AG04449 (cell line): Measurements from ENCODE around the gene GYS2.

Experiments used
- CTCF ChIA-PET: fragments of 350-600 bp; formaldehyde crosslinking; extraction: SDS; loops from one replicate; lab custom pipeline; 2021; ENCODE audit warnings: antibody characterized with exemption; lab: Yijun Ruan, JAX
- POLR2A ChIA-PET: fragments of 400-600, 350-600 bp; formaldehyde crosslinking; extraction: SDS; loops from one replicate; lab custom pipeline; 2020; ENCODE audit warnings: antibody characterized with exemption, inconsistent platforms; lab: Yijun Ruan, JAX
- DNase-seq: peaks from one replicate; pipeline ENCODE4 v3.0.0-alpha.2; 2010; ENCODE audit warnings: low read depth, low spot score
- H3K4me3 ChIP-seq: 2 replicates; pipeline ENCODE4 v1.5.1; 2011; ENCODE audit warnings: low read depth, mild to moderate bottlenecking, control low read depth, low read length
- CTCF ChIP-seq: IDR thresholded peaks from one replicate; pipeline ENCODE4 v1.5.1; 2011; ENCODE audit warnings: mild to moderate bottlenecking, moderate library complexity, low read length, control low read depth, inconsistent platforms; ENCODE audit not compliant: insufficient read depth; ENCODE audit errors: missing control alignments

GYS2 gene

GRCh38 chr12:21509768-21510167 lies 94.9 kb downstream of the GYS2 start:
- CTCF ChIA-PET = no interaction called here
- POLR2A ChIA-PET = no interaction called here
- no peak overlapping the region for H3K4me3 ChIP-seq
- DNase-seq = no peak
- no peak for TF ChIP-seq CTCF

GRCh38 chr12:21507849-21508248 lies 96.8 kb downstream of the GYS2 start:
- DNase-seq = no peak
- ChIA-PET CTCF (interaction anchor here (1.4 kb wide), 1 partner anchor 20 kb away, joined by 4 read pairs; no protein-coding TSS in a partner anchor), POLR2A (no interaction called here)
- no peak overlapping the region for H3K4me3 ChIP-seq
- TF ChIP-seq CTCF = no peak

- ChIA-PET POLR2A (no interaction called here), CTCF (interaction anchor here (0.9 kb wide), 1 partner anchor 13 kb away, joined by 3 read pairs; no protein-coding TSS in a partner anchor)
- no peak for DNase-seq
- TF ChIP-seq CTCF = no peak
- no peak overlapping the region for H3K4me3 ChIP-seq
Observed at GRCh38 chr12:21505888-21506287, 98.8 kb downstream of the GYS2 start.

GRCh38 chr12:21502872-21503271 lies 101.8 kb downstream of the GYS2 start:
- peak overlapping the region; percentile 92 for H3K4me3 ChIP-seq
- ChIA-PET POLR2A (no interaction called here), CTCF (no interaction called here)
- no peak for TF ChIP-seq CTCF
- no peak for DNase-seq

GRCh38 chr12:21502164-21502496 lies 102.5 kb downstream of the GYS2 start:
- CTCF ChIA-PET = interaction anchor here (1.8 kb wide), 1 partner anchor 178 kb away, joined by 11 read pairs; no protein-coding TSS in a partner anchor
- no peak for DNase-seq
- H3K4me3 ChIP-seq = peak overlapping the region; percentile 92
- POLR2A ChIA-PET = interaction anchor here (0.6 to 2.2 kb wide), 3 partner anchors 10 to 166 kb away, joined by 3 to 7 read pairs (median 4); partner anchors contain the start of gene LDHB
- no peak for TF ChIP-seq CTCF

- ChIA-PET CTCF (interaction anchor here (1.8 kb wide), 1 partner anchor 179 kb away, joined by 11 read pairs; no protein-coding TSS in a partner anchor), POLR2A (interaction anchor here (0.6 to 2.2 kb wide), 3 partner anchors 10 to 166 kb away, joined by 3 to 7 read pairs (median 4); partner anchors contain the start of gene LDHB)
- peak within 1 kb of the TSS; percentile 92 for H3K4me3 ChIP-seq
- DNase-seq = peak; percentile 94
- TF ChIP-seq CTCF = no peak
Observed at GRCh38 chr12:21501258-21502163, 103.1 kb downstream of the GYS2 start, which contains the start of the genes GOLT1B and RECQL. TSS of gene GOLT1B (plus strand) at chr12:21501789. CDS start at chr12:21501924, 135 bp downstream. TSS of gene RECQL (minus strand) at chr12:21501635. CDS start at chr12:21499570, 2,065 bp downstream.
